ENCODE data around the gene SF3B1.

DNA sequence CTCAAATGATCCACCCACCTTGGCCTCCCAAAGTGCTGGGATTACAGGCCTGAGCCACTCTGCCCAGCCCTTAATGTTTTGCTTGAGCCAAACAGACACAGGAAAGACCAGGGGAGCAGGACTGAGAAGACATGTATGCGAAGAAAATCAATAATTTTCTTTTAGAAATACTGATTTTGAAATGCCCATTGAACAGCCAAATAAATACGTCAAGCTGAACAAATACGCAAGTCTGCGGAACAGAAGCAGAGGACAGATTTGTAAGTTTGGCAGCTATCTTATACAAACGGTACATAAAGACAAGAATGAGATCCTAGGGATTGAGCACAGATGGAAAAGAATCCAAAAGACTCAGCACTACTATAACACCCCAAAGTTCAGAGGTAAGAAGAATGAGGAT, 20.8 kb downstream of the SF3B1 start:
- TF ChIP-seq EZH2 (IDR thresholded peaks at IDR 0.05; ENCODE audit: borderline replicate concordance, insufficient read depth, low read depth, low read length, poor library complexity, severe bottlenecking), result no peak
- TF ChIP-seq, protein P1, sequence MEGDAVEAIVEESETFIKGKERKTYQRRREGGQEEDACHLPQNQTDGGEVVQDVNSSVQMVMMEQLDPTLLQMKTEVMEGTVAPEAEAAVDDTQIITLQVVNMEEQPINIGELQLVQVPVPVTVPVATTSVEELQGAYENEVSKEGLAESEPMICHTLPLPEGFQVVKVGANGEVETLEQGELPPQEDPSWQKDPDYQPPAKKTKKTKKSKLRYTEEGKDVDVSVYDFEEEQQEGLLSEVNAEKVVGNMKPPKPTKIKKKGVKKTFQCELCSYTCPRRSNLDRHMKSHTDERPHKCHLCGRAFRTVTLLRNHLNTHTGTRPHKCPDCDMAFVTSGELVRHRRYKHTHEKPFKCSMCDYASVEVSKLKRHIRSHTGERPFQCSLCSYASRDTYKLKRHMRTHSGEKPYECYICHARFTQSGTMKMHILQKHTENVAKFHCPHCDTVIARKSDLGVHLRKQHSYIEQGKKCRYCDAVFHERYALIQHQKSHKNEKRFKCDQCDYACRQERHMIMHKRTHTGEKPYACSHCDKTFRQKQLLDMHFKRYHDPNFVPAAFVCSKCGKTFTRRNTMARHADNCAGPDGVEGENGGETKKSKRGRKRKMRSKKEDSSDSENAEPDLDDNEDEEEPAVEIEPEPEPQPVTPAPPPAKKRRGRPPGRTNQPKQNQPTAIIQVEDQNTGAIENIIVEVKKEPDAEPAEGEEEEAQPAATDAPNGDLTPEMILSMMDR (IDR thresholded peaks at IDR 0.05), result no peak
